PC-3 (cell line): ENCODE data around the gene STK36. TPM values are rescaled to one million over a fixed set of nuclear protein-coding genes. Genes with fewer than 3 reads are reported as not detected.

Source experiments
- ATAC-seq: fragments of 200-7000 bp; cut with Tn5 transposase; 2 replicates; pipeline ENCODE4 v1.9.1; 2020; ENCODE audit warnings: mild to moderate bottlenecking, moderate library complexity
- BruUV-seq: library from RNA; stranded (reverse); fragments of 400-500 nt; replicated peaks from 2 replicates; lab custom pipeline; 2021; lab: Mats Ljungman, UMichigan
- CTCF ChIA-PET: fragments of 300-600 bp; sonication (Branson Sonifier 250); formaldehyde crosslinking; loops from one replicate; lab custom pipeline; 2022; ENCODE audit warnings: antibody characterized with exemption; lab: Charles Lee
- POLR2A ChIA-PET: fragments of 300-600 bp; sonication (Branson Sonifier 250); formaldehyde crosslinking; loops from one replicate; lab custom pipeline; 2022; ENCODE audit warnings: antibody characterized with exemption; ENCODE audit not compliant: unreplicated experiment; lab: Charles Lee
- DNase-seq: peaks from one replicate; pipeline ENCODE4 v3.0.0-alpha.2; 2015
- H2AFZ ChIP-seq: fragments of 300-600 bp; sonication (generic); 2 replicates; pipeline ENCODE4 v1.6.0; 2016; ENCODE audit warnings: antibody characterized with exemption, low read length
- H3F3A ChIP-seq: fragments of 300-600 bp; sonication (generic); one replicate; pipeline ENCODE4 v1.6.0; 2017; ENCODE audit warnings: antibody characterized with exemption, low read length, control low read depth, mild to moderate bottlenecking; ENCODE audit not compliant: unreplicated experiment
- H3K27ac ChIP-seq: fragments of 300-600 bp; sonication (generic); 2 replicates; pipeline ENCODE4 v1.5.1; 2016; ENCODE audit warnings: mild to moderate bottlenecking, low read length
- H3K27me3 ChIP-seq: fragments of 300-600 bp; sonication (generic); 2 replicates; pipeline ENCODE4 v1.6.1; 2016; ENCODE audit warnings: low read length, mixed read lengths
- H3K36me3 ChIP-seq: fragments of 300-600 bp; sonication (generic); 2 replicates; pipeline ENCODE4 v1.6.1; 2016; ENCODE audit warnings: low read depth, mixed run types, low read length, mixed read lengths
- H3K4me1 ChIP-seq: fragments of 300-600 bp; sonication (generic); 2 replicates; pipeline ENCODE4 v1.5.1; 2016; ENCODE audit warnings: low read length; ENCODE audit not compliant: insufficient read depth
- H3K4me2 ChIP-seq: fragments of 300-600 bp; sonication (generic); 2 replicates; pipeline ENCODE4 v1.6.0; 2016; ENCODE audit warnings: low read length
- H3K4me3 ChIP-seq: fragments of 300-600 bp; sonication (generic); 2 replicates; pipeline ENCODE4 v1.5.1; 2016; ENCODE audit warnings: mild to moderate bottlenecking, low read length, mixed read lengths
- H3K79me2 ChIP-seq: fragments of 300-600 bp; sonication (generic); 2 replicates; pipeline ENCODE4 v1.6.1; 2017; ENCODE audit warnings: low read length, mixed read lengths
- H3K9ac ChIP-seq: fragments of 300-600 bp; sonication (generic); 2 replicates; pipeline ENCODE4 v1.6.0; 2016; ENCODE audit warnings: mild to moderate bottlenecking, low read length
- H3K9me2 ChIP-seq: fragments of 300-600 bp; sonication (generic); replicated peaks from 2 replicates; pipeline ENCODE4 v1.6.1; 2016; ENCODE audit warnings: mixed run types, low read length, mixed read lengths
- H3K9me3 ChIP-seq: fragments of 300-600 bp; sonication (generic); 2 replicates; pipeline ENCODE4 v1.6.1; 2016; ENCODE audit warnings: low read length, mixed read lengths
- H4K20me1 ChIP-seq: fragments of 300-600 bp; sonication (generic); 2 replicates; pipeline ENCODE4 v1.6.1; 2016; ENCODE audit warnings: low read length, mixed read lengths
- EZH2 ChIP-seq: fragments of 300-600 bp; sonication (generic); IDR thresholded peaks from one replicate; pipeline ENCODE4 v1.6.1; 2017; ENCODE audit warnings: antibody characterized with exemption, mild to moderate bottlenecking, low read length; ENCODE audit not compliant: unreplicated experiment
- EZH2phosphoT487 ChIP-seq: fragments of 300-600 bp; sonication (generic); IDR thresholded peaks from 2 replicates; pipeline ENCODE4 v1.6.1; 2018; ENCODE audit warnings: mild to moderate bottlenecking, antibody characterized with exemption, low read length, borderline replicate concordance
- intact Hi-C: fragments of 100-400 bp; cut with micrococcal nuclease; formaldehyde crosslinking; loops from 2 replicates; pipeline ENCODE4 v1.9.0; 2023
- total RNA-seq: library from RNA; depleted of rRNA; stranded (reverse); fragments of >200 nt; gene quantifications from 2 replicates; pipeline ENCODE4 v1.2.3, GENCODE V29; 2014
- TF ChIP-seq, protein P1 (sequence below): fragments of 300-600 bp; sonication (generic); conservative IDR thresholded peaks from 2 replicates; pipeline ENCODE4 v1.5.1; 2017; ENCODE audit warnings: antibody characterized with exemption, low read depth, mild to moderate bottlenecking, low read length

The STK36 gene
- total RNA-seq, 1 experiment from 2014 or later = 32.9 TPM

DNA sequence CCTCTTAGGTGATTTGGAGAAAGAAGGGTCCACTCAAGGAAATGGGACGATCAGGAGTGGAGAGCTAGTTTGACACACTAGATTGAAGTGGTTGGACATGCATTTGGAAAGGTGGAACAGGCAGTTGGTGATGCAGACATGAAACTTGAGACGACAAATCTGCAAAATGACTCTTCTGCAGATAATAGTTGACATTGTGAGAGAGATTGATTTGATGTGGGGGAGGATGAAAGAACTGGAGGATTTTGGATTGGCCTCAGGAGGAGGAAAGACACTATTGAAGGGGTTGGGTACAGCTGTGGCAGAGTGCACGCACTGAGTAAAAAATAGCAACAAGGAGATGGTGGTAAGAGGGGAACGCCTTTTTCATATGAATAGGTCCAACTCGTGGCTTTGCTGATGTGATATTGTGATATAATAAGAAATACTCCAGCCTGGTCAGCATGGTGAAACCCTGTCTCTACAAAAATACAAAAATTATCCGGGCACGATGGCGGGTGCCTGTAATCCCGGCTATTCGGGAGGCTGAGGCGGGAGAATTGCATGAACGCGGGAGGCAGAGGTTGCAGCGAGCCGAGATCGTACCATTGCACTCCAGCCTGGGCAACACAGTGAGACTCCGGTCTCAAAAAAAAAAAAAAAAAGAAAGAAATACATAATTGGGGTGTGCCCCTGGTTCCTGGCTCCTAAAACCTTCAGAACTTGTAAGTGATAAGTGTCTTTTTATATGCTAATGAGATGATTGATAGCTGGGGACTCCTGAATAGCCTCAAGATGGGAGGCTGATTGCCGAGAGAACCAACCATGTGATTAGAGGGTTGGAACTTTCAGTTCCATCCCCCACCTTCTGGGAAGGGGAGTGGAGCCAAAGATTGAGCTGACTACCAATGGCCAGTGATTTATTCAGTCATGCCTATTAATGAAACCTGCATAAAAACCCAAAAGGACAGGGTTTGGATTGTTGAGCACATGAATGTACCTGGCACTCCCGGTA, 48.5 kb downstream of the STK36 start:
- DNase-seq (no peak), ATAC-seq (no peak)
- H3K9ac ChIP-seq = no peak overlapping the region
- H3K9me3 ChIP-seq = no peaks in the 10 kb centered on the region
- peaks cover 26% of the 10 kb centered on the region for H3K4me1 ChIP-seq
- no peaks in the 10 kb centered on the region for H4K20me1 ChIP-seq
- peaks cover 84% of the 10 kb centered on the region for H3K79me2 ChIP-seq
- H3K4me2 ChIP-seq = no peak overlapping the region
- intact Hi-C loops = no loop called here
- no peak overlapping the region for H2AFZ ChIP-seq
- ChIA-PET CTCF (no interaction called here), POLR2A (no interaction called here)
- H3K36me3 ChIP-seq = peaks cover 8% of the 10 kb centered on the region; the same call in 1 of the 2 replicates
- no TSS peak for BruUV-seq
- H3K27me3 ChIP-seq = no peaks in the 10 kb centered on the region
- H3K27ac ChIP-seq = no peak overlapping the region
- no peak overlapping the region for H3K4me3 ChIP-seq
- no peaks in the 10 kb centered on the region for H3F3A ChIP-seq
- H3K9me2 ChIP-seq = no peaks in the 10 kb centered on the region
- TF ChIP-seq EZH2phosphoT487 (no peak), EZH2 (no peak)
- TF ChIP-seq, protein P1, sequence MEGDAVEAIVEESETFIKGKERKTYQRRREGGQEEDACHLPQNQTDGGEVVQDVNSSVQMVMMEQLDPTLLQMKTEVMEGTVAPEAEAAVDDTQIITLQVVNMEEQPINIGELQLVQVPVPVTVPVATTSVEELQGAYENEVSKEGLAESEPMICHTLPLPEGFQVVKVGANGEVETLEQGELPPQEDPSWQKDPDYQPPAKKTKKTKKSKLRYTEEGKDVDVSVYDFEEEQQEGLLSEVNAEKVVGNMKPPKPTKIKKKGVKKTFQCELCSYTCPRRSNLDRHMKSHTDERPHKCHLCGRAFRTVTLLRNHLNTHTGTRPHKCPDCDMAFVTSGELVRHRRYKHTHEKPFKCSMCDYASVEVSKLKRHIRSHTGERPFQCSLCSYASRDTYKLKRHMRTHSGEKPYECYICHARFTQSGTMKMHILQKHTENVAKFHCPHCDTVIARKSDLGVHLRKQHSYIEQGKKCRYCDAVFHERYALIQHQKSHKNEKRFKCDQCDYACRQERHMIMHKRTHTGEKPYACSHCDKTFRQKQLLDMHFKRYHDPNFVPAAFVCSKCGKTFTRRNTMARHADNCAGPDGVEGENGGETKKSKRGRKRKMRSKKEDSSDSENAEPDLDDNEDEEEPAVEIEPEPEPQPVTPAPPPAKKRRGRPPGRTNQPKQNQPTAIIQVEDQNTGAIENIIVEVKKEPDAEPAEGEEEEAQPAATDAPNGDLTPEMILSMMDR = no peak

DNA sequence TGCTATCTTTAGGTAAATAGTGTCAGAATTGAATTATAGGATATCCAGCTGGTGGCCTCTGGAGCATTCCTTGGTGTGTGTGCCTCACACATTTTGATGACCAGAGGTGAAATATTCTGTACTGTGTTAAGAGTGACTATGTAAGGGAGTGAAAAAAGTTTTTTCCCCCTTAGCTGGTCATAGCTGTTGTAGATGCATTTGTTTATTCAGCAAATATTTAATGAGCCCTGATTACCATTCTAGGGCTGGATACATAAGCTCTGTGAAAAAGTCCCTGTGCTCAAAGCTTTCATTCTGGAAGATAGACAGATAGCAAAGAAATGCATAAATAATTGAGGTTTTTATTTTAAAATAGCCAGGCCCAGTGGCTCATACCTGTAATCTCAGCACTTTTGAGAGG, 49.6 kb downstream of the STK36 start:
- H3K9me3 ChIP-seq = no peaks in the 10 kb centered on the region
- ChIA-PET CTCF (no interaction called here), POLR2A (interaction anchor here (0.5 kb wide), 1 partner anchor 62 kb away, joined by 3 read pairs; the partner anchor contains the start of genes BCS1L and ZNF142)
- no peak for DNase-seq
- no peaks in the 10 kb centered on the region for H3F3A ChIP-seq
- peaks cover 16% of the 10 kb centered on the region for H3K4me1 ChIP-seq
- no peak for ATAC-seq
- no peaks in the 10 kb centered on the region for H4K20me1 ChIP-seq
- H3K4me2 ChIP-seq = no peak overlapping the region
- peaks cover 87% of the 10 kb centered on the region for H3K79me2 ChIP-seq
- peaks cover 6% of the 10 kb centered on the region; the same call in 1 of the 2 replicates for H3K36me3 ChIP-seq
- H3K4me3 ChIP-seq = no peak overlapping the region
- TF ChIP-seq, protein P1 = no peak
- TF ChIP-seq EZH2 (no peak), EZH2phosphoT487 (no peak)
- H3K27me3 ChIP-seq = no peaks in the 10 kb centered on the region
- BruUV-seq = no TSS peak
- intact Hi-C loops = no loop called here
- H3K9ac ChIP-seq = no peak overlapping the region
- no peaks in the 10 kb centered on the region for H3K9me2 ChIP-seq
- no peak overlapping the region for H3K27ac ChIP-seq
- no peak overlapping the region for H2AFZ ChIP-seq

GRCh38 chr2:218721934-218722333, 50.0 kb downstream of the STK36 start:
- H3K4me1 ChIP-seq = peaks cover 12% of the 10 kb centered on the region
- no TSS peak for BruUV-seq
- H3F3A ChIP-seq = no peaks in the 10 kb centered on the region
- no peak overlapping the region for H3K4me2 ChIP-seq
- DNase-seq (no peak), ATAC-seq (no peak)
- H3K36me3 ChIP-seq = peaks cover 6% of the 10 kb centered on the region; the same call in 1 of the 2 replicates
- H3K9me2 ChIP-seq = no peaks in the 10 kb centered on the region
- no peak overlapping the region for H3K27ac ChIP-seq
- POLR2A ChIA-PET = interaction anchor here (0.5 kb wide), 1 partner anchor 62 kb away, joined by 3 read pairs; the partner anchor contains the start of genes BCS1L and ZNF142
- H4K20me1 ChIP-seq = no peaks in the 10 kb centered on the region
- H3K27me3 ChIP-seq = no peaks in the 10 kb centered on the region
- TF ChIP-seq EZH2phosphoT487 = no peak
- TF ChIP-seq, protein P1 = no peak
- no peak for TF ChIP-seq EZH2
- peaks cover 91% of the 10 kb centered on the region for H3K79me2 ChIP-seq
- no peak overlapping the region for H3K4me3 ChIP-seq
- H2AFZ ChIP-seq = no peak overlapping the region
- no peaks in the 10 kb centered on the region for H3K9me3 ChIP-seq
- no peak overlapping the region for H3K9ac ChIP-seq
- CTCF ChIA-PET = no interaction called here
- intact Hi-C loops = no loop called here
